IMR-90 (cell line): Measurements from ENCODE around the gene UPK2. TPM values are rescaled to one million over a fixed set of nuclear protein-coding genes. Genes with fewer than 3 reads are reported as not detected.

ENCODE experiments used
- ATAC-seq: fragments of 200-7000 bp; cut with Tn5 transposase; 2 replicates; pipeline ENCODE4 v1.9.1; 2020; ENCODE audit warnings: low read depth, mild to moderate bottlenecking, moderate library complexity
- BruUV-seq: library from RNA; stranded (reverse); fragments of 400-500 nt; replicated peaks from 2 replicates; lab custom pipeline; 2021; lab: Mats Ljungman, UMichigan
- CTCF ChIA-PET: fragments of 300-600 bp; formaldehyde crosslinking; extraction: SDS; loops from one replicate; lab custom pipeline; 2021; ENCODE audit warnings: antibody characterized with exemption; lab: Yijun Ruan, JAX
- POLR2A ChIA-PET: fragments of 300-600 bp; sonication (Branson Sonifier 250); formaldehyde crosslinking; loops from one replicate; lab custom pipeline; 2022; ENCODE audit warnings: antibody characterized with exemption; ENCODE audit not compliant: unreplicated experiment; lab: Charles Lee
- DNase-seq: peaks from one replicate; pipeline ENCODE4 v3.0.0; 2013
- H2AFZ ChIP-seq: replicated peaks from 2 replicates; pipeline ENCODE3; 2013; ENCODE audit warnings: low read length, mild to moderate bottlenecking; ENCODE audit not compliant: poor library complexity
- H2AK5ac ChIP-seq: 2 replicates; pipeline ENCODE4 v1.6.1; 2013; ENCODE audit warnings: low read depth, low read length, inconsistent platforms
- H2AK9ac ChIP-seq: replicated peaks from 2 replicates; pipeline ENCODE3; 2013; ENCODE audit warnings: mild to moderate bottlenecking, low read depth, low read length, moderate library complexity; ENCODE audit not compliant: poor library complexity
- H2BK120ac ChIP-seq: 2 replicates; pipeline ENCODE4 v1.6.1; 2013; ENCODE audit warnings: low read depth, low read length, inconsistent platforms
- H2BK15ac ChIP-seq: 3 replicates; pipeline ENCODE4 v1.6.1; 2013; ENCODE audit warnings: low read depth, low read length, inconsistent platforms
- H2BK20ac ChIP-seq: 2 replicates; pipeline ENCODE4 v1.6.1; 2013; ENCODE audit warnings: low read depth, mild to moderate bottlenecking, inconsistent platforms, low read length, moderate library complexity
- H2BK5ac ChIP-seq: 2 replicates; pipeline ENCODE4 v1.6.1; 2013; ENCODE audit warnings: mild to moderate bottlenecking, low read depth, low read length, inconsistent platforms; ENCODE audit not compliant: poor library complexity, severe bottlenecking
- H3K14ac ChIP-seq: replicated peaks from 2 replicates; pipeline ENCODE4 v1.6.1; 2013; ENCODE audit warnings: low read depth, low read length, inconsistent platforms
- H3K18ac ChIP-seq: 2 replicates; pipeline ENCODE4 v1.6.1; 2013; ENCODE audit warnings: low read depth, low read length, control low read depth
- H3K23ac ChIP-seq: 2 replicates; pipeline ENCODE4 v1.6.1; 2013; ENCODE audit warnings: low read depth, low read length, inconsistent platforms
- H3K27ac ChIP-seq: 2 replicates; pipeline ENCODE4 v1.5.1; 2013; ENCODE audit warnings: mild to moderate bottlenecking, control low read depth, low read length; ENCODE audit not compliant: insufficient read depth
- H3K27me3 ChIP-seq: 2 replicates; pipeline ENCODE4 v1.6.1; 2013; ENCODE audit warnings: low read length; ENCODE audit not compliant: control insufficient read depth, insufficient read depth
- H3K36me3 ChIP-seq: 2 replicates; pipeline ENCODE4 v1.6.1; 2013; ENCODE audit warnings: low read length, mixed read lengths; ENCODE audit not compliant: control insufficient read depth, insufficient read depth
- H3K4ac ChIP-seq: 2 replicates; pipeline ENCODE4 v1.6.1; 2013; ENCODE audit warnings: low read depth, low read length, inconsistent platforms
- H3K4me1 ChIP-seq: 2 replicates; pipeline ENCODE4 v1.6.1; 2013; ENCODE audit warnings: low read length, mixed read lengths; ENCODE audit not compliant: control insufficient read depth, insufficient read depth
- H3K4me2 ChIP-seq: 2 replicates; pipeline ENCODE4 v1.6.1; 2013; ENCODE audit warnings: low read depth, mild to moderate bottlenecking, control low read depth, low read length, moderate library complexity
- H3K4me3 ChIP-seq: 2 replicates; pipeline ENCODE4 v1.5.1; 2013; ENCODE audit warnings: low read depth, mild to moderate bottlenecking, control low read depth, low read length, moderate library complexity; ENCODE audit not compliant: insufficient read depth
- H3K56ac ChIP-seq: 2 replicates; pipeline ENCODE4 v1.6.1; 2013; ENCODE audit warnings: low read length, inconsistent platforms; ENCODE audit not compliant: insufficient read depth; ENCODE audit errors: extremely low read depth
- H3K79me1 ChIP-seq, 2 experiments: 2 replicates each; pipeline ENCODE4 v1.6.1; 2013; ENCODE audit warnings: low read length in 2 of 2, inconsistent platforms in 1 of 2, low read depth in 1 of 2
- H3K9ac ChIP-seq: 2 replicates; pipeline ENCODE4 v1.6.1; 2013; ENCODE audit warnings: low read depth, low read length, control low read depth
- H3K9me1 ChIP-seq: 2 replicates; pipeline ENCODE4 v1.6.1; 2013; ENCODE audit warnings: low read length, inconsistent platforms; ENCODE audit not compliant: insufficient read depth
- H3K9me3 ChIP-seq: 2 replicates; pipeline ENCODE4 v1.6.1; 2013; ENCODE audit warnings: low read length; ENCODE audit not compliant: control insufficient read depth, insufficient read depth
- H4K20me1 ChIP-seq: 2 replicates; pipeline ENCODE4 v1.6.1; 2013; ENCODE audit warnings: low read length, inconsistent platforms; ENCODE audit not compliant: insufficient read depth
- H4K5ac ChIP-seq: 2 replicates; pipeline ENCODE4 v1.6.1; 2013; ENCODE audit warnings: mild to moderate bottlenecking, low read depth, low read length, control low read depth
- H4K8ac ChIP-seq, 2 experiments: 2 replicates each; pipeline ENCODE4 v1.6.1; 2013; ENCODE audit warnings: low read depth in 2 of 2, low read length in 2 of 2, control low read depth in 1 of 2, inconsistent platforms in 1 of 2
- H4K91ac ChIP-seq: 2 replicates; pipeline ENCODE4 v1.6.1; 2013; ENCODE audit warnings: low read depth, low read length, inconsistent platforms; ENCODE audit not compliant: insufficient read depth
- CEBPB ChIP-seq: IDR thresholded peaks from 2 replicates; pipeline ENCODE4 v1.6.1; 2012; ENCODE audit warnings: low read depth, low read length, improper control_type of control experiment
- MAZ ChIP-seq: IDR thresholded peaks from 2 replicates; pipeline ENCODE4 v1.6.1; 2012; ENCODE audit warnings: low read depth, mild to moderate bottlenecking, low read length, improper control_type of control experiment, moderate library complexity, borderline replicate concordance
- MXI1 ChIP-seq: IDR thresholded peaks from 2 replicates; pipeline ENCODE4 v1.6.1; 2012; ENCODE audit warnings: low read depth, mild to moderate bottlenecking, low read length, moderate library complexity, borderline replicate concordance
- NFE2L2 ChIP-seq: fragments of 150-350 bp; IDR thresholded peaks from 2 replicates; pipeline ENCODE4 v1.6.1; 2016; ENCODE audit warnings: low read depth, mild to moderate bottlenecking, low read length
- SMC3 ChIP-seq: fragments of 150-350 bp; IDR thresholded peaks from 2 replicates; pipeline ENCODE4 v1.6.1; 2016; ENCODE audit warnings: low read depth, mild to moderate bottlenecking, antibody characterized with exemption, low read length, moderate library complexity
- WGBS, 2 experiments: methylation state at CpG; one replicate each; pipeline versions ENCODE4 v1.1.5 to v1.1.7; 2013; ENCODE audit warnings: missing lambda C conversion rate in 2 of 2; ENCODE audit not compliant: insufficient read length in 1 of 2; ENCODE audit errors: extremely low coverage in 2 of 2; 5-methylcytosine and 5-hydroxymethylcytosine counted together
- dilution Hi-C: fragments of 300-500 bp; cut with HindIII; formaldehyde crosslinking; loops from one replicate; pipeline ENCODE4 v1.14.3; 2018; ENCODE audit warnings: low sequenced_read_pairs; ENCODE audit not compliant: unreplicated experiment
- in situ Hi-C: fragments of 300-500 bp; cut with MboI; formaldehyde crosslinking; loops from 3 replicates; pipeline ENCODE4 v1.14.3; 2019; ENCODE audit warnings: low sequenced_read_pairs, inconsistent platforms, mixed read lengths
- intact Hi-C: fragments of 100-400 bp; cut with micrococcal nuclease; formaldehyde crosslinking; loops from 2 replicates; pipeline ENCODE4 v1.10.0; 2022
- polyA plus RNA-seq, 3 experiments: library from polyadenylated mRNA; depleted of rRNA; stranded (reverse); fragments of >200 nt; gene quantifications; 2 replicates each; pipeline ENCODE4 v1.2.3, GENCODE V29; 2012; ENCODE audit warnings: low replicate concordance in 1 of 3
- total RNA-seq: library from RNA; depleted of rRNA; stranded (reverse); fragments of >200 nt; gene quantifications from 2 replicates; pipeline ENCODE4 v1.2.3, GENCODE V29; 2012
- TF ChIP-seq, protein P1 (sequence below): conservative IDR thresholded peaks from 2 replicates; pipeline ENCODE4 v1.5.1; 2012; ENCODE audit warnings: mild to moderate bottlenecking, low read depth, low read length, improper control_type of control experiment
- TF ChIP-seq, protein P2 (sequence below): fragments of 150-350 bp; IDR thresholded peaks from 2 replicates; pipeline ENCODE4 v1.6.1; 2017; ENCODE audit warnings: mild to moderate bottlenecking, antibody characterized with exemption, low read length, low read depth

UPK2 gene
- total and polyA plus RNA-seq, 2 of the 4 experiments (the other 2 are of a cell fraction), result 0.26 TPM; not detected in 1

DNA sequence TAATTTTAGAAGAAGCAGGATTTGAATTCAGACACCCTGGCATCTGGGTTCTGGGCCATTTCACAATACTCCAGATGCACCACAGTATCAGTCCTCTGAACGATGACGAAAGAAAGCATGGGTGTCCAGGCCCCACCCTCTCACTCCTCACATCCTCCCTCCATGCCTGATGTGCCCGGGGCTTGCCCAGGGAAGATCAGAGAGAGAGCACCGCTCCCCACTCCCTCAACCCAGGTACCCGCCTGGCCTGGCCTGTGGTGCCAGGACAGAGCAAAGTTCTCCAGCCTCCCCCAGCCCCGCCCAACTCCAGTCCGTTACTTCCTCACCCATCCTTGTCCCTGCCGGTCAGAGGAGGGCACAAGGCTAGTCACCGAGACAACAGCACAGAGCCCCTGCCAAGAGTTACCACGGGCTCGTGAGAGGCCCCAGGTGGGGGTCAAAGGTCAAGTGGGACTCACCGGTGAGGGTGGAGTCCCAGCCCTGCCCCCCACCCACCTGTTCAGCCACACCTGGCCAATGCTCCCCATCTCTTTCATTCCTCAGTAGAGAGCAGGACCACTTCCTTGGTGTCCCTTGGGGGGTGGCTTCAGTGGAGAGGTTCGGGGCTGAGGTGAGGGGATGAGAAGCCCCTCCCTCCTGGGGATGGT is 38.5 kb upstream of the UPK2 start:
- peak overlapping the region; percentile 79 for H3K9ac ChIP-seq
- peak overlapping the region; percentile 33 for H2AFZ ChIP-seq
- H3K4me3 ChIP-seq, result no peak overlapping the region
- H4K91ac ChIP-seq, result peak overlapping the region; percentile 84
- CTCF ChIA-PET, result interaction anchor here (0.9 to 1.3 kb wide), 2 partner anchors 10 to 12 kb away, joined by 3 read pairs; no protein-coding TSS in a partner anchor
- peak overlapping the region; percentile 39 for H3K56ac ChIP-seq
- H2AK5ac ChIP-seq, result peak overlapping the region; percentile 99
- DNase-seq (peak; percentile 91), ATAC-seq (peak; percentile 5)
- H4K20me1 ChIP-seq, result peaks cover 54% of the 10 kb centered on the region
- peak overlapping the region; percentile 64 for H3K18ac ChIP-seq
- POLR2A ChIA-PET, result interaction anchor here (1.0 kb wide), 1 partner anchor 9 kb away, joined by 5 read pairs; no protein-coding TSS in a partner anchor
- H3K4ac ChIP-seq, result peak overlapping the region; percentile 94
- intact Hi-C loops (no loop called here), dilution Hi-C loops (no loop called here), in situ Hi-C loops (no loop called here)
- peak overlapping the region; percentile 80 for H3K4me2 ChIP-seq
- no peaks in the 10 kb centered on the region for H3K36me3 ChIP-seq
- peaks cover 13 to 73% of the 10 kb centered on the region in 2 experiments; a peak in 3 of 4 replicates for H3K79me1 ChIP-seq
- H2BK20ac ChIP-seq, result peak overlapping the region; percentile 57; the same call in 1 of the 2 replicates
- peak overlapping the region; percentile 91 for H3K27ac ChIP-seq
- peak overlapping the region; percentile 96 for H2BK5ac ChIP-seq
- peak overlapping the region; percentile 82 for H3K14ac ChIP-seq
- 19% methylated on average over 4 of the region's 13 CpGs; no CpG with 5 or more reads in 1 of the 2 experiments for WGBS, 2 experiments
- TF ChIP-seq, protein P1, sequence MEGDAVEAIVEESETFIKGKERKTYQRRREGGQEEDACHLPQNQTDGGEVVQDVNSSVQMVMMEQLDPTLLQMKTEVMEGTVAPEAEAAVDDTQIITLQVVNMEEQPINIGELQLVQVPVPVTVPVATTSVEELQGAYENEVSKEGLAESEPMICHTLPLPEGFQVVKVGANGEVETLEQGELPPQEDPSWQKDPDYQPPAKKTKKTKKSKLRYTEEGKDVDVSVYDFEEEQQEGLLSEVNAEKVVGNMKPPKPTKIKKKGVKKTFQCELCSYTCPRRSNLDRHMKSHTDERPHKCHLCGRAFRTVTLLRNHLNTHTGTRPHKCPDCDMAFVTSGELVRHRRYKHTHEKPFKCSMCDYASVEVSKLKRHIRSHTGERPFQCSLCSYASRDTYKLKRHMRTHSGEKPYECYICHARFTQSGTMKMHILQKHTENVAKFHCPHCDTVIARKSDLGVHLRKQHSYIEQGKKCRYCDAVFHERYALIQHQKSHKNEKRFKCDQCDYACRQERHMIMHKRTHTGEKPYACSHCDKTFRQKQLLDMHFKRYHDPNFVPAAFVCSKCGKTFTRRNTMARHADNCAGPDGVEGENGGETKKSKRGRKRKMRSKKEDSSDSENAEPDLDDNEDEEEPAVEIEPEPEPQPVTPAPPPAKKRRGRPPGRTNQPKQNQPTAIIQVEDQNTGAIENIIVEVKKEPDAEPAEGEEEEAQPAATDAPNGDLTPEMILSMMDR, result no peak
- TF ChIP-seq NFE2L2 (0 out of 2 replicates have a peak, but pooled peaks have one; percentile 9), SMC3 (peak; percentile 6; the same call in 1 of the 2 replicates), MXI1 (peak; percentile 60; the same call in 1 of the 2 replicates), MAZ (peak; percentile 83; the same call in 1 of the 2 replicates), CEBPB (peak; percentile 98)
- TF ChIP-seq, protein P2, sequence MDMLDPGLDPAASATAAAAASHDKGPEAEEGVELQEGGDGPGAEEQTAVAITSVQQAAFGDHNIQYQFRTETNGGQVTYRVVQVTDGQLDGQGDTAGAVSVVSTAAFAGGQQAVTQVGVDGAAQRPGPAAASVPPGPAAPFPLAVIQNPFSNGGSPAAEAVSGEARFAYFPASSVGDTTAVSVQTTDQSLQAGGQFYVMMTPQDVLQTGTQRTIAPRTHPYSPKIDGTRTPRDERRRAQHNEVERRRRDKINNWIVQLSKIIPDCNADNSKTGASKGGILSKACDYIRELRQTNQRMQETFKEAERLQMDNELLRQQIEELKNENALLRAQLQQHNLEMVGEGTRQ, result no peak
- peak overlapping the region; percentile 37; the same call in 2 of the 3 replicates for H2BK15ac ChIP-seq
- peaks cover 65% of the 10 kb centered on the region for H3K4me1 ChIP-seq
- H3K9me3 ChIP-seq, result no peaks in the 10 kb centered on the region
- BruUV-seq, result no TSS peak
- H4K5ac ChIP-seq, result peak overlapping the region; percentile 34
- peak overlapping the region; percentile 64 for H3K23ac ChIP-seq
- H2BK120ac ChIP-seq, result peak overlapping the region; percentile 65
- H3K9me1 ChIP-seq, result peaks cover 4% of the 10 kb centered on the region; the same call in 1 of the 2 replicates
- H2AK9ac ChIP-seq, result peak overlapping the region; percentile 80
- H3K27me3 ChIP-seq, result no peaks in the 10 kb centered on the region
- H4K8ac ChIP-seq, result peak overlapping the region; percentile 78; a peak in 3 of 4 replicates
